Loucy (cell line): ENCODE results near the gene SELENOS.

Source experiments
- H2AFZ ChIP-seq: fragments of 200-600 bp; sonication (generic); 2 replicates; pipeline ENCODE4 v1.6.0; 2016; ENCODE audit warnings: antibody characterized with exemption, mild to moderate bottlenecking, low read length, moderate library complexity
- H3F3A ChIP-seq: fragments of 200-600 bp; 2 replicates; pipeline ENCODE4 v1.6.0; 2016; ENCODE audit warnings: antibody characterized with exemption, low read depth, mild to moderate bottlenecking
- H3K27me3 ChIP-seq: fragments of 200-600 bp; sonication (generic); 2 replicates; pipeline ENCODE4 v1.6.1; 2014; ENCODE audit warnings: low read length, mild to moderate bottlenecking; ENCODE audit not compliant: insufficient read depth, poor library complexity, severe bottlenecking
- H3K36me3 ChIP-seq: fragments of 200-600 bp; sonication (generic); 2 replicates; pipeline ENCODE4 v1.6.1; 2016; ENCODE audit warnings: low read length; ENCODE audit not compliant: insufficient read depth
- H3K4me1 ChIP-seq: fragments of 200-600 bp; sonication (generic); 2 replicates; pipeline ENCODE4 v1.5.1; 2014; ENCODE audit warnings: low read length, mild to moderate bottlenecking; ENCODE audit not compliant: insufficient read depth, poor library complexity, severe bottlenecking
- H3K4me2 ChIP-seq: fragments of 200-600 bp; sonication (generic); 2 replicates; pipeline ENCODE4 v1.6.0; 2014; ENCODE audit warnings: antibody characterized with exemption, low read length, low read depth, mild to moderate bottlenecking; ENCODE audit not compliant: poor library complexity, severe bottlenecking
- H3K4me3 ChIP-seq: fragments of 200-600 bp; sonication (generic); 2 replicates; pipeline ENCODE4 v1.5.1; 2014; ENCODE audit warnings: low read length, mild to moderate bottlenecking, mixed read lengths; ENCODE audit not compliant: poor library complexity, severe bottlenecking
- H3K79me2 ChIP-seq: fragments of 200-600 bp; sonication (generic); 2 replicates; pipeline ENCODE4 v1.6.1; 2014; ENCODE audit warnings: low read length; ENCODE audit not compliant: insufficient read depth
- H3K9ac ChIP-seq: fragments of 200-600 bp; sonication (generic); 2 replicates; pipeline ENCODE4 v1.6.0; 2014; ENCODE audit warnings: mild to moderate bottlenecking, low read depth, low read length, moderate library complexity; ENCODE audit not compliant: poor library complexity, severe bottlenecking
- H3K9me2 ChIP-seq: fragments of 200-600 bp; sonication (generic); replicated peaks from 2 replicates; pipeline ENCODE4 v1.6.1; 2016; ENCODE audit warnings: low read depth, low read length, mixed read lengths
- H3K9me3 ChIP-seq: fragments of 200-600 bp; sonication (generic); 2 replicates; pipeline ENCODE4 v1.6.1; 2014; ENCODE audit warnings: mild to moderate bottlenecking, antibody characterized with exemption, low read length, low read depth; ENCODE audit not compliant: insufficient read depth
- H4K20me1 ChIP-seq: fragments of 200-600 bp; sonication (generic); 2 replicates; pipeline ENCODE4 v1.6.0; 2014; ENCODE audit warnings: antibody characterized with exemption, low read length, mild to moderate bottlenecking; ENCODE audit not compliant: insufficient read depth, poor library complexity, severe bottlenecking
- EZH2phosphoT487 ChIP-seq: fragments of 200-600 bp; IDR thresholded peaks from 2 replicates; pipeline ENCODE4 v1.6.1; 2018; ENCODE audit warnings: antibody characterized with exemption, mild to moderate bottlenecking, moderate library complexity, borderline replicate concordance
- TF ChIP-seq, protein P1 (sequence below): fragments of 200-600 bp; sonication (generic); conservative IDR thresholded peaks from 2 replicates; pipeline ENCODE4 v1.5.1; 2014; ENCODE audit warnings: mild to moderate bottlenecking, antibody characterized with exemption, low read length

Gene SELENOS

GRCh38 chr15:101318839-101319238 lies 41.6 kb upstream of the SELENOS start:
- no peak for TF ChIP-seq EZH2phosphoT487
- TF ChIP-seq, protein P1, sequence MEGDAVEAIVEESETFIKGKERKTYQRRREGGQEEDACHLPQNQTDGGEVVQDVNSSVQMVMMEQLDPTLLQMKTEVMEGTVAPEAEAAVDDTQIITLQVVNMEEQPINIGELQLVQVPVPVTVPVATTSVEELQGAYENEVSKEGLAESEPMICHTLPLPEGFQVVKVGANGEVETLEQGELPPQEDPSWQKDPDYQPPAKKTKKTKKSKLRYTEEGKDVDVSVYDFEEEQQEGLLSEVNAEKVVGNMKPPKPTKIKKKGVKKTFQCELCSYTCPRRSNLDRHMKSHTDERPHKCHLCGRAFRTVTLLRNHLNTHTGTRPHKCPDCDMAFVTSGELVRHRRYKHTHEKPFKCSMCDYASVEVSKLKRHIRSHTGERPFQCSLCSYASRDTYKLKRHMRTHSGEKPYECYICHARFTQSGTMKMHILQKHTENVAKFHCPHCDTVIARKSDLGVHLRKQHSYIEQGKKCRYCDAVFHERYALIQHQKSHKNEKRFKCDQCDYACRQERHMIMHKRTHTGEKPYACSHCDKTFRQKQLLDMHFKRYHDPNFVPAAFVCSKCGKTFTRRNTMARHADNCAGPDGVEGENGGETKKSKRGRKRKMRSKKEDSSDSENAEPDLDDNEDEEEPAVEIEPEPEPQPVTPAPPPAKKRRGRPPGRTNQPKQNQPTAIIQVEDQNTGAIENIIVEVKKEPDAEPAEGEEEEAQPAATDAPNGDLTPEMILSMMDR, result no peak
- Histone ChIP-seq H3K4me2 (no peak overlapping the region), H3K4me3 (no peak overlapping the region), H3K27me3 (peaks cover 40% of the 10 kb centered on the region), H3K36me3 (no peaks in the 10 kb centered on the region), H2AFZ (no peak overlapping the region), H3K79me2 (no peaks in the 10 kb centered on the region), H3K9me2 (no peaks in the 10 kb centered on the region), H3K4me1 (no peaks in the 10 kb centered on the region), H3F3A (no peaks in the 10 kb centered on the region), H3K9ac (no peak overlapping the region), H4K20me1 (no peaks in the 10 kb centered on the region), H3K9me3 (no peaks in the 10 kb centered on the region; the same call in 1 of the 2 replicates)

GRCh38 chr15:101318147-101318819 lies 41.0 kb upstream of the SELENOS start:
- Histone ChIP-seq H4K20me1 (no peaks in the 10 kb centered on the region), H3K9me2 (no peaks in the 10 kb centered on the region), H3K4me2 (no peak overlapping the region), H3K79me2 (no peaks in the 10 kb centered on the region), H3K27me3 (peaks cover 36% of the 10 kb centered on the region), H3K9me3 (no peaks in the 10 kb centered on the region; the same call in 1 of the 2 replicates), H3K4me3 (no peak overlapping the region), H3K36me3 (no peaks in the 10 kb centered on the region), H2AFZ (no peak overlapping the region), H3K9ac (no peak overlapping the region), H3F3A (no peaks in the 10 kb centered on the region), H3K4me1 (no peaks in the 10 kb centered on the region)
- TF ChIP-seq EZH2phosphoT487, result no peak
- TF ChIP-seq, protein P1, result no peak

DNA sequence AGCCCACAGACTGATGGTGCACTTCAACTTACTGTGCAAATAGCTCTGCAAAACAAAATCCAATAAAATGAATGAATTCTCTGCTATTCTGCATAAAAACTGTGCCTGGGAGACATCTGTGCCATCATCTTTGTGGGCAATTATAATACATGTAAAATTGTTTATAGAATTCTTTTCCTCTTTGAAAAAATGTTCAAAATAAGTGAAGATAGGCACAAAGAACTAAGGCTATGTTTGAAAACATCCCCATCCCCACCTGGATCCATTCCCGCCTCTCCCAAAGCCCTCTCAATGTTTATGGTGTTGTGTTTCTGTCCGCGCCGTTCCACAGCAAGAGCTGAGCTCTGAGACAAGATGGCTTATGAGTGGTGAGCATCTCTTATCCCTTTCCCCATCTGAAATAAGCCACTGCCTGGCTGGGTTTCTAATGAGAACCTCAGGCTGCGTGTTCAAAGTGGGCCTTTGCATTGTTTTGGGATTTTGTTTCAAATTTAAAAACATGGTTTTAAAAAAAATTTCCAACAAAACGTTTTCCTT lies 40.1 kb upstream of the SELENOS start:
- no peaks in the 10 kb centered on the region for H3K9me3 ChIP-seq
- H3F3A ChIP-seq, result no peaks in the 10 kb centered on the region
- H3K4me1 ChIP-seq, result no peaks in the 10 kb centered on the region
- no peaks in the 10 kb centered on the region for H3K79me2 ChIP-seq
- no peak for TF ChIP-seq EZH2phosphoT487
- TF ChIP-seq, protein P1, result no peak
- H4K20me1 ChIP-seq, result no peaks in the 10 kb centered on the region
- H3K9me2 ChIP-seq, result no peaks in the 10 kb centered on the region
- peaks cover 32% of the 10 kb centered on the region for H3K27me3 ChIP-seq
- H2AFZ ChIP-seq, result no peak overlapping the region
- H3K4me3 ChIP-seq, result no peak overlapping the region
- no peak overlapping the region for H3K4me2 ChIP-seq
- no peaks in the 10 kb centered on the region for H3K36me3 ChIP-seq
- no peak overlapping the region for H3K9ac ChIP-seq
